GM12878 (cell line): ENCODE results near the gene TRIM32.

ENCODE experiments used
- MTA2 ChIP-seq: fragments of 450-650 bp; IDR thresholded peaks from 2 replicates; pipeline ENCODE4 v1.6.1; 2016; ENCODE audit warnings: low read depth, mild to moderate bottlenecking, moderate library complexity
- POLR2A ChIP-seq: IDR thresholded peaks from 2 replicates; pipeline ENCODE4 v1.6.1; 2011; ENCODE audit warnings: low read depth, mild to moderate bottlenecking, low read length
- SUPT20H ChIP-seq: IDR thresholded peaks from 2 replicates; pipeline ENCODE4 v1.6.1; 2011; ENCODE audit warnings: low read depth, mild to moderate bottlenecking, low read length, moderate library complexity, borderline replicate concordance; ENCODE audit not compliant: control insufficient read depth
- ZBTB33 ChIP-seq: fragments of 450-650 bp; IDR thresholded peaks from 2 replicates; pipeline ENCODE4 v1.6.1; 2017; ENCODE audit warnings: mild to moderate bottlenecking

GRCh38 chr9:116736399-116737151 is 49.5 kb downstream of the TRIM32 start:
- no peak for TF ChIP-seq ZBTB33
- no peak for TF ChIP-seq SUPT20H
- TF ChIP-seq POLR2A = no peak
- no peak for TF ChIP-seq MTA2
